ENCODE measurements around the gene LEFTY2. TPM values are rescaled to one million over a fixed set of nuclear protein-coding genes. Genes with fewer than 3 reads are reported as not detected.
A peak's percentile ranks its signal among the peaks of the same experiment; 100 is the strongest.

LEFTY2 gene
- total RNA-seq, 1 experiment from 2014 or later, result not detected

- DNase-seq, result no peak
- intact Hi-C loops (cut with micrococcal nuclease; ENCODE audit: unreplicated experiment), result no loop called here
- no peaks in the 10 kb centered on the region for H3K9me3 Mint-ChIP-seq (ENCODE audit: low read depth, unreplicated experiment)
- BruUV-seq (replicated peaks), result no TSS peak
- no peak for TF ChIP-seq CTCF (IDR thresholded peaks at IDR 0.05; ENCODE audit: unreplicated experiment)
- H3K36me3 Mint-ChIP-seq (ENCODE audit: insufficient read depth, unreplicated experiment), result peaks cover 36% of the 10 kb centered on the region
- no peaks in the 10 kb centered on the region for H3K27me3 Mint-ChIP-seq (ENCODE audit: unreplicated experiment)
- H3K27ac Mint-ChIP-seq (ENCODE audit: unreplicated experiment), result no peak overlapping the region
- CTCF ChIA-PET, result no interaction called here
- H3K4me3 Mint-ChIP-seq (ENCODE audit: low read depth, unreplicated experiment), result no peak overlapping the region
- H3K4me1 Mint-ChIP-seq (ENCODE audit: low read depth, unreplicated experiment), result peaks cover 8% of the 10 kb centered on the region
Measured at GRCh38 chr1:225915538-225915991, 25.5 kb downstream of the LEFTY2 start.

- TF ChIP-seq CTCF (IDR thresholded peaks at IDR 0.05; ENCODE audit: unreplicated experiment), result no peak
- DNase-seq, result no peak
- H3K9me3 Mint-ChIP-seq (ENCODE audit: low read depth, unreplicated experiment), result no peaks in the 10 kb centered on the region
- no peaks in the 10 kb centered on the region for H3K27me3 Mint-ChIP-seq (ENCODE audit: unreplicated experiment)
- CTCF ChIA-PET, result no interaction called here
- no TSS peak for BruUV-seq (replicated peaks)
- H3K4me1 Mint-ChIP-seq (ENCODE audit: low read depth, unreplicated experiment), result peaks cover 14% of the 10 kb centered on the region
- intact Hi-C loops (cut with micrococcal nuclease; ENCODE audit: unreplicated experiment), result loop anchor here (5.0 kb wide), 3 partner anchors 53 to 438 kb away; no protein-coding TSS in a partner anchor
- no peak overlapping the region for H3K27ac Mint-ChIP-seq (ENCODE audit: unreplicated experiment)
- no peak overlapping the region for H3K4me3 Mint-ChIP-seq (ENCODE audit: low read depth, unreplicated experiment)
- peaks cover 30% of the 10 kb centered on the region for H3K36me3 Mint-ChIP-seq (ENCODE audit: insufficient read depth, unreplicated experiment)
Measured at GRCh38 chr1:225914947-225915346, 26.1 kb downstream of the LEFTY2 start.

DNA sequence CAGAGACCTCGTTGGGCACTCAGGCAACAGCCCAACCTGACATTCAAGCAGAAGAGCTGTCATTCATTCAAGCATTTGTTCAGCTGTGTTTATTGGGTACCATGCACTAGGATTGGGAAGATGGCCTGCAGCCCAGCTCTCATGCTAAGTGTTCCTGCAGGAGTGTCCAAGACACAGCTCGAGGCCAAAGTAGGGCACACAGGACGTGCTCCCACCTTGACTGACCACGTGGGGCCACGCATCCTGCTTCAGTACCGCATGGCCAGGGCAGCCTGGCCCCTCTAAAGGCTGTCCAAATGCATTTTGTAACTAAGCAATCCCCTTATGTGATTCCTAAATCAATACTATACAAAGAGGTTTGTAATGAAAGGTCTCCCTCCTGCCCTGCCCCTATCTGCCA lies 26.6 kb downstream of the LEFTY2 start:
- DNase-seq, result no peak
- H3K4me1 Mint-ChIP-seq (ENCODE audit: low read depth, unreplicated experiment), result peaks cover 19% of the 10 kb centered on the region
- no peak overlapping the region for H3K4me3 Mint-ChIP-seq (ENCODE audit: low read depth, unreplicated experiment)
- no peaks in the 10 kb centered on the region for H3K27me3 Mint-ChIP-seq (ENCODE audit: unreplicated experiment)
- H3K9me3 Mint-ChIP-seq (ENCODE audit: low read depth, unreplicated experiment), result no peaks in the 10 kb centered on the region
- intact Hi-C loops (cut with micrococcal nuclease; ENCODE audit: unreplicated experiment), result loop anchor here (5.0 kb wide), 3 partner anchors 52 to 437 kb away; no protein-coding TSS in a partner anchor
- peaks cover 25% of the 10 kb centered on the region for H3K36me3 Mint-ChIP-seq (ENCODE audit: insufficient read depth, unreplicated experiment)
- TF ChIP-seq CTCF (IDR thresholded peaks at IDR 0.05; ENCODE audit: unreplicated experiment), result no peak
- H3K27ac Mint-ChIP-seq (ENCODE audit: unreplicated experiment), result no peak overlapping the region
- no TSS peak for BruUV-seq (replicated peaks)
- CTCF ChIA-PET, result no interaction called here

GRCh38 chr1:225911191-225912130 lies 29.6 kb downstream of the LEFTY2 start:
- peaks cover 7% of the 10 kb centered on the region for H3K36me3 Mint-ChIP-seq (ENCODE audit: insufficient read depth, unreplicated experiment)
- H3K4me3 Mint-ChIP-seq (ENCODE audit: low read depth, unreplicated experiment), result no peak overlapping the region
- H3K9me3 Mint-ChIP-seq (ENCODE audit: low read depth, unreplicated experiment), result no peaks in the 10 kb centered on the region
- peak; percentile 97 for TF ChIP-seq CTCF (IDR thresholded peaks at IDR 0.05; ENCODE audit: unreplicated experiment)
- intact Hi-C loops (cut with micrococcal nuclease; ENCODE audit: unreplicated experiment), result loop anchor here (1.0 to 5.0 kb wide), 4 partner anchors 34 to 434 kb away; no protein-coding TSS in a partner anchor
- BruUV-seq (replicated peaks), result no TSS peak
- no peak overlapping the region for H3K27ac Mint-ChIP-seq (ENCODE audit: unreplicated experiment)
- H3K27me3 Mint-ChIP-seq (ENCODE audit: unreplicated experiment), result no peaks in the 10 kb centered on the region
- DNase-seq, result peak; percentile 86
- CTCF ChIA-PET, result interaction anchor here (0.5 to 2.4 kb wide), 10 partner anchors 12 to 1448 kb away, joined by 3 to 11 read pairs (median 4); partner anchors contain the start of genes LEFTY1, PYCR2 and TMEM63A
- H3K4me1 Mint-ChIP-seq (ENCODE audit: low read depth, unreplicated experiment), result peaks cover 30% of the 10 kb centered on the region

Measured in Calu3 (cell line).